Testis (tissue), 2 donors: ENCODE results near the gene BCL6.

ENCODE experiments used
- CTCF ChIP-seq, 3 experiments: fragments of 450-650 bp in 2 of 3; fragments of 200-600 bp in 1 of 3; sonication (generic) in 1 of 3; IDR thresholded peaks; one replicate each; pipeline ENCODE4 v1.5.1; 2016 to 2019; ENCODE audit warnings: antibody characterized with exemption in 3 of 3, mild to moderate bottlenecking in 2 of 3, moderate library complexity in 1 of 3
- POLR2A ChIP-seq: fragments of 450-650 bp; IDR thresholded peaks from one replicate; pipeline ENCODE4 v1.6.1; 2017; ENCODE audit warnings: antibody characterized with exemption, mild to moderate bottlenecking, moderate library complexity

DNA sequence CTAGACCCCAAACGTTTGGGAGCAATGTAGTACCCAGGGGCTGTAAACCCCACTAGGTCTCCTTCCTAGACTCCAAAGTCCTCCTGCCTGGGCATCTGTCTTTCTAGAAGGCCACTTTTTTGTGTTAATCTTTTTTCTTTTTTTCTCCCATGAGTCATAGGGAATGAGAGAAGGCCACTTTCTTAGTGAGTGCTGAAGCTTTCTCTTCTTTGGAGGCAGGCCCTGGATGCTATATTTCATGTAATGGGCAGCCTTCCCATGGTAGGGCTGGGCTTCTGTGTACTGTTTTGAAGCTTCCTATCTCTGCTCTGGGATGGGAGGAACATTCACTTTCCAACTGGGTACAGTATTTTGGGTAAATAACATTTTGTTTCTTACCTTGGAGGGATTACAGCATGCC, 27.7 kb downstream of the BCL6 start:
- no peak for TF ChIP-seq CTCF (IDR thresholded peaks at IDR 0.05)
- TF ChIP-seq POLR2A, result no peak
